C1 segment of cervical spinal cord (tissue), 14 donors: ENCODE measurements around the gene RPS6KC1.

Experiments
- DNase-seq, 14 donors: peaks; one replicate each; lab custom pipeline; 2025; lab: John Stamatoyannopoulos, UW

The RPS6KC1 gene

DNA sequence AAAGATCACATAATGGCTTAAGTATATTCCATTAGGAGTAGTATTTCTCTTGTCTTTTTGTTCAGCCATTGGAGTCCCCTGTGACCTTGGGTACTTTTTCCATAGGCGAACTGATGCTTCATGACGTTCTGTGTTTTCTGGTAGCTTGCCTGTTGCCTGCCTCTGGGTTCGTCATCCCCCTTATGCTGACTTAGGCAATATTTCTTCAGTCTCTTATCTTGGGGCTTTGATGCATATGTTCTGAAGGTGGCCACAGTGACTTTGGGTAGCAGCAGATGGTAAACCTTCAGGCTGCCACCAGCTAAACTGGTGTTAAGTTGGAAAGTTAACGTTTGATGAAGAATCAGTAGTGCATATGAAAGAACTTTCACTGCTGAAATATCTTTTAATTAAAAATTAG is 170.2 kb downstream of the RPS6KC1 start:
- no peak for DNase-seq

DNA sequence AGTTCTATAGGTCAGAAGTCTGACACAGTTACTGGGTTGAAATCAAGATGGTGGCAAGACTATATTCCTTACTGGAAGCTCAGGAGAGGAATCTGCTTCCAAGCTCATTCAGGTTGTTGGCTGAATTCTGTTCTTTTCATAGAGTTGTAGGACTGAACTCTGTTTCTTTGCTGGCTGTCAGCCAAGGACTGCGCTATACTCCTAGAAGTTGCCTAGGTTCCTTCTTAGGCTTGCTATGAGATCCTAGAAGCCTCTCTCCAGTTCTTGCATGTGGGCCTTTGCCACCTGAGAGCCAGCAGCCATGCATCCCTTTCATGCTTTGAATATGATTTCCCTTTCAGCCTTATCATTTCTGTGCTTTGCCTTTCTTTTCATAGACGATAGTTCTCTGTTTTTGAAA is 176.4 kb downstream of the RPS6KC1 start:
- DNase-seq: no peak

DNA sequence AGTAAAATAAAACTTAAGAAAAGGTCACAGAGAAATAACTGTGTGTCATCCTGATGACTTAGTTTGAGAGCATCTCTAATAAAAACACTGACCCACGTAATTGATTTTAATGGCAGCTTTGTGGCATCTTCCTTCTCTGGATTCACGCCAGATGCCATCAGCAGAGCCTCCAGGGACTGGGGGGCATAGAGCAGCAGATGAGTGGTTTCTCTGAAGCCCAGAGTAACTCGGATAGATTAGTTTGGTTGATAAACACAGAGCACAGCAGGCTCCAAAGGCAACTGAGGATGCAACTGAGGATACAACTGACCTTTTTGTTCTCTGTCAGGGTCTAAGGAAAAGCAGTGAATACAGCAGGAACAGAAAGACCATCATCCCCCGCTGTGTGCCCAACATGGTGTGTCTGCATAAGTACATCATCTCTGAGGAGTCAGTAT is 180.8 kb downstream of the RPS6KC1 start:
- DNase-seq: no peak

DNA sequence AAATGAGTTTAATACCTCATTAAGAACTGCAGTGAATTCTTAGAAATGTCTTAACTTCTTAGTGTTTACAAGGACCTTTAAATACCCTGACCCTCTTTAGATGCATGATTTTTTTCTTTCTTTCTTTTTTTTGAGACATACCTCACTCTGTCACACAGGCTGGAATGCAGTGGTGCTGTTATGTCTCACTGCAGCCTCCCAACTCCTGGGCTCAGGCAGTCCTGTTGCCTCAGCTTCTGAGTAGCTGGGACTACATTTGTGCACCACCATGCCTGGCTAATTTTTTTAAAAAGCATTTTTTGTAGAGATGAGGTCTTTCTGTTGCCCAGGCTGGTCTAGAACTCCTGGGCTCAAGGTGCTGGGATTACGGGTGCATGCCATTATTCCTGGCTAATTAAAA is 191.8 kb downstream of the RPS6KC1 start:
- no peak for DNase-seq

DNA sequence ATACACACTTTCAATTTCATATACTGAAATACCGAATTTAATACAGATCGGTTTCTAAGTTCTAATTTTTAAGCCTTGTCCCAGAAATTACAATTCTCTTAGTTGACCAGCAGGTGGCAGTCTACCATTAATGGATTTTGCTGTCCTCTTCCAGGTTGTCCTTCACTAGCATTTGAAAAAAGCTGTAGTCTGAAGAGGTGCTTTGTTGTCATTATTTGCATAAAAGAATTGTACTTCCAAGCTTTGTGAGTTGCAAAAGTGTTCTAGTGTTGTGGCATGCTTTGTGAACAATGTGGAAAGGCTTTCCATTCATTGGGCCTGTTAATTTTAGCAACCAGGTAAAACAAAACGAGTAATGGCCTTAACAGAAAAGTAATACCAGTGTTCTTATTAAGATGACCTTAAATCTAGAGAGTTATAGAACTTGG is 193.6 kb downstream of the RPS6KC1 start:
- peak in 1 of 14 donors; percentile 21 for DNase-seq

DNA sequence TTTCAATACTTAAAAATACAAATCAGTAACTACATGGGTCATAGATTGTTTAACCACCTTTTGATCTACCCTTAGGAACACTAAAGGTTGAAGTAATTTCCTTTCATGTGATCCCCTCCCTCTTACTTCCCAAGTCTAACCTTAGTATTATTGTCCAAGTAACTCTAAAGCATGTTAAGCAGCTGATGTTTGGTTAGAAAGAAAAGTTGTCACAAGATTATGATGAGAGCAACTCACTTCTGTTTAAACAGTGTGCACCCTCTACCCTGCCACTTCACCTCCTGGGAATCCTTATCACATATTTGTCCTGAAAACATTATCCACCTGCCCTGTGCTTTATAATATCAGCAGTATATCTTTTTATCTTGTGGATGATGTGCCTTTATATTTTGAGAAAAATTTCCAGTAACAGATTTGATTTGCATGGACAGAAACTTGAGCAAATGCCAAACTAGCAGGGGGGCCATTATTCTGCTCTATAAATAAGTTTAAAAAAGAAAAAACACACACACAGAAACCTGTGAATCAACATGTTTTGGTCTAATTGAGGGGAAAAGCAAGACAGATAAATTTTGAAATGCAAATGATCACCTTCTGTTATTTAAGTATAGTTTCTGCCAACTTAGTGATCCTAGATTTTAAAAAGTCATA is 194.3 kb downstream of the RPS6KC1 start:
- DNase-seq: no peak

DNA sequence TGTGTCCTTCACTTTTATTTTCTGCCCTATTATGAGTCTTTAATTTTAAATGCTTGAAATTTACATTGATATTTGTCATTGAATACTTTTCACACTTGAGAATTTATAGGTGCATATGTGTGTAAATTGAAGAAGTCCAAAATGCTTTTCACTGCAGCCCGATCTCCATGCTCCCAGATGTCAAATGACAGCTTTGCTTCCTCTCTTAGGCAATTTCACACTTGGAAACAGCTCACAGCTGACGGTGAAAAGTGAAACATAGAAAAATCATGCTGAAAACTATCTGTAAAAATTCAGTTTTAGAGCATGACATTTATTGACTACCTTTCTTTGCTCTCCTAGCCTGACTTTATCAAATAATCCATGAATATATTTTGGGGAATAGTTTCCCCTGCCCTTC is 196.0 kb downstream of the RPS6KC1 start:
- DNase-seq: no peak

DNA sequence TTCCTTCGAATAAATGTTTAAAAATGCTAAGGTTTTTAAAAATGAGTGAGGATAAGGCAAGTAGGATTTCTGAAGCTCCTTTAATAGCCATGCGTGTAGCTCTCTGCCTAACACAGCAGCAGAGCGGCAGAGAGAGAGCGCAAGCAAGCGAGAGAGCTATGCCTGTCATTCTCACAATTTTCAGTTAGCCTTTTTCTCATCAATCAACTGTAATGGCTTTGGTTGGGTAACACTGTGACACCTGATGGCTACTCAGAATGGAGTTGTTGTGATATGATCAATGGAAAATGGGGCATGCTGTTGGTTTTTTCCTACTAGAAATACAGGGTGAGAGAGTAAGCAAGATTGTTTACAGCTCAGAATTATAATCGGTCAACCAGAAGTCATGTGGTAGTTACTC is 198.4 kb downstream of the RPS6KC1 start:
- DNase-seq: no peak

DNA sequence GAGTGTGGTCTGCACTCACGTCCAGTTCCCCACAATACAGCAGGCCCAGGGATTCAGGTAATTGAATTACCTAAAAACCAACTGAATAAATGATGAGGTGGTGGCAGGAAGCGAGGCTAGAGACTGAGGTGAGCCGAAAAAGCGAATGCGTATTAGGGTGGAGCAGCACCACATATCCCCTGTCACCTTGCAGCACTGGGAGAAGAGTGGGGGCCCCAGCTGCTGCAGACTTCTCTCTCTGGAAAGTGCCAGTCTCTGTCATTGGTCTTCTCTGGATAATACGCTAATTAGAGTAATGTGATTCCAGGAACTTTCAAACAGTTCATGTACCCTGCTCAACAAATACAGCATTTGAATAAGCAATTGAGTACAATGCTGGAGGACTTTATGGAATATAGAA is 199.0 kb downstream of the RPS6KC1 start:
- DNase-seq: no peak

DNA sequence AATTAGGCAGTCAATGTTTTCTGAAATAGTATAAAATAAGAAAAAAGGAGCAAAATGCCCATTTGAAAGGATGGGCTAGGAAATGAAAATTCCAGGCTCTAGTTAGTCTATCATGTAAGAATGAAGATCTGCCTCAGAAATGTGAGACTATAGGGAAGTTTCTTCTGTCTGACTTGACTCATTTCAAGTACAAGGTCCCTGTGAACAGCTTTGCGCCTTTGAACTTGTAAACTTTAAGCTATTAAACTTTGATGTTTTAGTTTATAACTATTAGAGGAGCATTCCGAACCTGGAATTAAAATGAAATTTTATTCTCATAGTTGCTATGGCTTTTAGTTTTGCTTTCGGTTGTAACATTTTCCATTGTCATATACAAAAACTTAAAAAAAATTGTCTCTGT is 199.4 kb downstream of the RPS6KC1 start:
- DNase-seq: no peak

DNA sequence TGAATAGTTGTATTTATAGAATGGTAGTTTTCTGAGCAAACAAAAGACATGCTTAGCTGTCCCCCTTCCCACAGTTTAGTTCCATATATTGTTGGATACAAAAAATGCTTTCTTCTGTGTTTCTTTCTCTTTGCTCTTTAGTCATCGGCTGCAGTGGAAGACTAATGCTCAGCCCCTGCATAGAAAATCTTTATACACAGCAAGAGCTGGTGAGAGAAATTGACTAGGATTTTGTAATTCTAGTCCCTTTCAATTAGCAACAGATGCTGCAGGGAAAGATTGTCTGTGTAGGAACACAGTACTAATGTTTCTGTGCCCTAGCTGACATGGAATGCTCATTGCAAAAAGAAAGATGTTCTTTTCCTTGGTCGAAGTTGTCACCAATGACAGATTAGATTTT is 200.9 kb downstream of the RPS6KC1 start:
- no peak for DNase-seq

DNA sequence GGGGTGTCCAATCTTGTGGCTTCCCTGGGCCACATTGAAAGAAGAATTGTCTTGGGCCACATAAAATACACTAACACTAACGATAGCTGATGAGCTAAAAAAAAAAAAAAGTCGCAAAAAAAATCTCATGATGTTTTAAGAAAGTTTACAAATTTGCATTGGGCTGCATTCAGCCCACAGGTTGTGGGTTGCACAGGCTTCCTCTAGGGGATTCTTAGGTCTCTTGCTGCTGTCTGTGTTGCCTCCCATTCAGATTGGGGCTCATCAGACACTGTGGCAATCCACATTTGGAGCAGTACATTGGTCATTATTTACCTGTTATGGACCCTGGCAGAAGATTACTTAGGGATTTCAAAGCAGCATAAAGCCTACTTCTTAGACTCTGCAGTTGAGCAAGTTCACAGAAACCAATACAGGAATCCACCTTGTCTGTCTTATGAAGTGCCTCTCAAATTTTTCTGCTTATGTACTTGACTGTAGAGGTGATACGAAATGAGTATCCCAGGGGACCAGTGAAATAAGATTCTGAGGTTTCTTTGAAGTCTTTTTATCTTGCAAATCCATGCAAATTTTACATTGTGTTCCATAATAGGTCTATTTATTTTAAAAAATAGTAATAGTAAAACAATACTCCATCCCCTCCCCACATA is 205.5 kb downstream of the RPS6KC1 start:
- DNase-seq: no peak

DNA sequence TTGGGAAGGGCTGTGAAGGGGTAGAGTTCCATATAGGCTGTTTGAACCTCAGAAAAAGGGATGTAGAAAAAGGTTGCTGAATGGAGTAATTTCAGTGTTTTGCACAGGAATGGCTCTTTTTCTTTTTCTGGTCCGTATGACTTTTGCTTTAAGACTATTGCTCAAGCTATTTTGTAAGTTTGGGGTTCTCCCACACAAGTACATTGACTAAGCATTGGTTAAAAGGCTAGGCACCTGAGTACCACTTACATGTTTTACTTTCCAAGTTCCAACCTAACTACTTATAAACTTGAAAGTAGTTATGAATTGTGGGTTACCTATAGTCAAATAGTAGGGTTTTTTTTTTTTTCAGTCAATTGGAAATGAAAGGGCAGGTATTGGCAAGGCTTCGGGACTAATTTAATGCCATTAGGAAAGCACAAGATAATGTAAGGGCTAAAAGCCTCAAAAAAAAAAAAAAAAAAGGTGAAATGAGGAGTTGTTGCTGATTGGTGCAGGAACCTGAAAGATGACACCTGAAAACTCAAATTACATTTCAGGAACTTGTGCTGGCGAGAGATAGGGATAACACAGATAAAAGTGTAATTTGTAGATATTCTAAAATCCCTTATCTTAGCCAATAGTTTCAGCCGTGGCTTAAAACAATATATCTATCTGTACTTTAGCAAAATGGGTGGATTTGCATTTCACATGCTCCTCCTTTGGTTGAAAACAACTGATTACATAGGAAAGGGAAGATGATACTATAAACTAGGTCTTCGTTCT is 209.5 kb downstream of the RPS6KC1 start:
- no peak for DNase-seq

DNA sequence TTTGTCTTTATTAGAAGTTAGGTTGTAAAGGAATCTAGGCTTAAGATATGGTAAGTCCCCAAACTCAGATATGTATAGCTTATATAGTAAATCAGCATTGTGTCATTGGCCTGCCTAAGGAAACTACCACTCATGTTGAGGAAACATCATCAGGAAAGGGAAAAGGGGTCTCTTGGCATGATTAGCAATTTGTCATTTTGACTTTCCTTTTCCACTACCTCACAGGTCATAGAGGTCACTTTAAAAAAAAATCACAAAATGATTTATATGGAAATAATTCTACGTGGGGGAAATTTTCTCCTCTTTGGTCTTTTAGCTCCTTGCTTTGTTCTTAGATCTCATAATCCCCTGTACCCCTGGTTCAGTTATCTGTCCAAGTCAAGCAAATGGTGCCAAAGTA is 213.5 kb downstream of the RPS6KC1 start:
- no peak for DNase-seq

DNA sequence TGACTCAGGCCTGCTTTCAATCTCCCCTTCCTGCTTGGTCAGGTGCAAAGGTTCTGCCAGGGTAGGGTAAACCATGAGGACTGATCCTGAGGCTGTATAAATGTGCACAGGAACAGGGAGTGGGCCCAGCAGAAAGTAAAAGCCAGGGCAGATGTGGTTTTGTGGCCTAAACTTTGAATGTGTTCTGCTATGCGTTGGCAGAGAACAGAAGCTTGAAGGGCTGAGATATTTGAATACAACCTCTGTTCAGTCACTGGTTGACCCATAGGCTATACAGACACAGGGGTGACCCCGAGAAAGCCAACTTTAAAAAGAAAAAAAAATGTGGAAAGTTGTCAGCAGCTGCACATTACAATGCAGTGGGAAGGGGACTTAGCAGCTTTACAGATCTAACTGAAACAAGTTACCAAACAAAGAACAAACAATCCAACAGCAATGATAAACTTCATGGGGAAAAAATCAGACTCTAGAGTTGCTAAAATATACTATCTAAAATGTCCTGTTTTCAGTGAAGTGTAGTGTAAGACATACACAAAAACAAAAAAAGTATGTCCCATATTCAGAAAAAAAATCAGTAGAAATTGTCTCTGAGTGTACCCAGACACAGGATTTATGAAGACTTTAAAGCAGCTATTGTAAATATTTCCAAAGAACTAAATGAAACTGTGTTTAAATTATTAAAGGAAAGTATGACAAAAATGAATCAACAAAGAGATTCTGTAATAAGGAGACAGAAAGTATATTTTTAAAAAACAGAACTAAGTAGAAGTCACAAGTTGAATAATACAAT is 216.1 kb downstream of the RPS6KC1 start:
- no peak for DNase-seq

DNA sequence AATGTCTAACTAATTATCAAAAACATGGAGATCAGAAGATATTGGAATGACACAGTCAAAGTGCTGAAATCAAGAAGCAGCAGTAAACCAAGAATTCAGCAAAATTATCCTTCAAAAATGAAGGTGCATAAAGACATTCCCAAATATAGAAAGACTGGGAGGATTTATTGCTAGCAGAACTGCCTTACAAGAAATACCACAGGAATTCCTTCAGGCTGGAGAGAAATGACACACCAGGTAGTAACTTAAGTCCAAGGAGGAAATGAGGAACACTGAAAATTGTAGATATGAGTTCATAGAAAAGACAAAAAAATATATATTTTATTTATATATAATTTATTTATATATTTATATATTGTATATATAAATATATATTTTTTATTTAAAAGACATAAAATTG is 217.2 kb downstream of the RPS6KC1 start:
- DNase-seq: no peak

DNA sequence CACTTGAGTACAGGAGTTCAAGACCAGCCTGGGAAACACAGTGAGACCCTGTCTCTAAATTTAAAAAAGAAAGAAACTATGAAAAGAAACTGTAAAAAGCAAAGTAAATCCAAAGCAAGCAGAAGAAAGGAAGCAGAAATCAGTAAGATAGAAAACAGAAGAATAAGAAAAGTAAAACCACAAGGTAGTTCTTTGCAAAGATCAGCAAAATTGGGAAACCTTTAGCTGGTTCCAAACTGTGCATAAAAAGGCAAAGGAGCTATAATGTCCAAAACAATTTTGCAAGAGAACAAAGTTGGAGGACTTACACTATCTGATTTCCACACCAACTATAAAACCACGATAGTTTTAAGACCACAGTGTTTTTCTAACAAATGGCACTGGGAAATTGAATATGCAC is 218.8 kb downstream of the RPS6KC1 start:
- no peak for DNase-seq

DNA sequence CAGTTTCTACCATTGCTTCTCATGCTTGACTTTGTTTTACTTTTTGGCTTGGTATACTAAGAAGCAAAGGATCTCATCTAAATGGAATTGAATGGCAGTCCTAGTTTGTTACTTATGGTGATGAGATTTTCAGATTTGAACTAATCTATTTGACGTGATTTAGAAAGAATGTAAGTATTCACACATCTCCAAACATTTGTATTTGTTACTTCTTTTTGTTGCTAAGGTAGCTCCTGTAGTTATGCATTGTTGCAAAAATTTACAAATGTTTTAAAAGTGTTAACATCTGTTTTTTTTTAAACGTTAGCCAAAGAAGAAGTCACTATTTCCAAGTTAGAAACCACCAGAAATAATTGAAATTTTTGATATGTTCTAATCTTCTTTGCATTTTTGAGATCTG is 222.5 kb downstream of the RPS6KC1 start:
- no peak for DNase-seq

DNA sequence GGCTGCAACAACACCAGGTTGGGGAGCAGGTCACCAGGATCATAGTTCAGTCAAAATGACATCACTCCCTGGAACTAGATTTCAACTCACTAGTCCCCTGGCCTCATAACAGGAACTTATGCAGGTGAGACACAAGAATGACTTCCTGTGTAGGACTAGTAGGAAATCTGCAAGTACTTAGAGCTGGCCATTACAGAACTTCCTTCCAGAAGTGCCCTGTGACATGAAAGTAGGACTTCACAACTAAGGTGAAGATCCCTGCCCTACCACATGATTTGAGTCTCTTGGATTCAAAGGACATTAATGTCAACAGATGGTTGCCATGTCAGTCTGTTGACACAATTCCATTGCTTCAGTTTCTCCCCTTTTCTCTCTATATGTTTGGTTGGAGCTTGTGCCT is 223.1 kb downstream of the RPS6KC1 start:
- no peak for DNase-seq

DNA sequence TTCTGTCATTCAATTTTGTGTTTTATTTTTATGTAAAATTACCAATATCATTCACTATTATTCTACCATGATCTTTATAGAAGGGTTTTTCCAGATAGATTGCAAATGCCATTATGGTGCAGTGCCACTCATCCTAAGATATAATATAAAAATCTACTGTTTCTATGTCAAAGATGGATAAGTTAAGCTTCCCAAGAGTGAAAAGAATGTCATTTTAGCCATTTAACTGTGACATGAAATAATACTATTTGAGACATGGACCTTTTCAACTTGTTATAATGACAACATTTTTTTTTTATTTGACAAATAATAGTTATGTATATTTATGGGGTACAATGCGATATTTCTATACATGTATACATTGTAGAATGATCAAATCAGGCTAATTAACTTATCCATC is 224.3 kb downstream of the RPS6KC1 start:
- no peak for DNase-seq

DNA sequence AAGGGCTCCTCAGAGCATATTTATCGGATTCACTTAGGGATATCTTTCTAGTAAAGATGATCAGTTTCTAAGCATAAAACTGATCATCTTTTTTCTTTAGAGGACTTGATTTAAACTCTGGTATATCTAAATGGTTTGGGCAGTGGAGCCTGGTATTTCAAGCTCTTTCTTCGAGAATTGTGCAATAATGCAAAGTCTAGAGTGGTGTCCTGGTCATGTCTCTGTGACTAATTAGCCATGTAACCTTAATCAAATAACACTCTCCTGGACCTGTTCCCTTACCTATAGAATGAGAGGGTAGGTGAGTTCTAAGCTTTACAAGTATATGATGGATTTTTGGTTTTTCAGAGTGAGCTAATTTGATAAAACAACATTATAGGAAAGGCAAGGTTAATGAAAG is 225.2 kb downstream of the RPS6KC1 start:
- no peak for DNase-seq

DNA sequence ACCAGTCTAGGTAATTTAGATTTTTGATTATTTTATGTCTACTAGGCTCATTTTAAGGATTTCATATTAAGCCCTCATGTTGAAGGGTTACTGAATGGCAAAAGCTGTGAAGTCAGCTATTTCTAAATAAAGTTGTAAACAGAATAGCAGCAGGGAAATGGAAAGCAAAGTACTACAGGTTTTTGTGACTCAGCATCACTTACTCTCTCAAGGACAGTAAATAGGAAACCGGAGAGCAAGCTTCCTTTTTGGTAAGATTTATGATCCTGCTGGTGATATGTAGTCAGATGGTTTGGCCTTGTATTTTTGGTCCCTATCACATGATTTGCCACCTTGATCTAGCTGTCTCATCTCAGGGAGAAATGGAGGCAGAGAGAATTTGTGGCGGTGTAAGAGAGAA is 226.0 kb downstream of the RPS6KC1 start:
- DNase-seq: no peak
